ENCODE measurements around the gene LSM14B. TPM values are rescaled to one million over a fixed set of nuclear protein-coding genes. Genes with fewer than 3 reads are reported as not detected.
A peak's percentile ranks its signal among the peaks of the same experiment; 100 is the strongest.
"Not testable (repeated sequence)": the region's sequence is repeated elsewhere in the genome, so short reads cannot be mapped to it uniquely, and the experiment has no call there.

The LSM14B gene
- total RNA-seq, 1 donor from 2014 or later, result 55.2 TPM

- intact Hi-C loops (cut with DNase I), result no loop called here
- ATAC-seq (no peak), DNase-seq (ENCODE audit: missing footprints) (no peak)
Measured at GRCh38 chr20:62104791-62105345, 17.4 kb upstream of the LSM14B start.

DNA sequence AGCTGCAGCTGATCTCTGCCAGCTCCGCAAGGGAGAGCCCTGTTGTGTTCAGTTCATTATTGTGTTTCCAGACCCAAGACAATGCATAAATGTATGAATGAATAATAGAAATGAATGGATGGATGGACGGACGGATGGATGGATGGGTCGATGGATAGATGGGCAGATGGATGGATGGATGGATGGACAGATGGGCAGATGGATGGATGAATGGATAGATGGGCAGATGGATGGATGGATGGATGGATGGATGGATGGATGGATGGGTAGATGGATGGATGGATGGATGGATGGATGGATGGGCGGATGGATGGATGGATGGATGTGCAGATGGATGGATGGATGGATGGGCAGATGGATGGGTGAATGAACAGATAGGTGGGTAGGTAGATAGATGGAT, 16.7 kb upstream of the LSM14B start:
- intact Hi-C loops (cut with DNase I), result no loop called here
- no peak for ATAC-seq
- DNase-seq (ENCODE audit: missing footprints), result no peak

DNA sequence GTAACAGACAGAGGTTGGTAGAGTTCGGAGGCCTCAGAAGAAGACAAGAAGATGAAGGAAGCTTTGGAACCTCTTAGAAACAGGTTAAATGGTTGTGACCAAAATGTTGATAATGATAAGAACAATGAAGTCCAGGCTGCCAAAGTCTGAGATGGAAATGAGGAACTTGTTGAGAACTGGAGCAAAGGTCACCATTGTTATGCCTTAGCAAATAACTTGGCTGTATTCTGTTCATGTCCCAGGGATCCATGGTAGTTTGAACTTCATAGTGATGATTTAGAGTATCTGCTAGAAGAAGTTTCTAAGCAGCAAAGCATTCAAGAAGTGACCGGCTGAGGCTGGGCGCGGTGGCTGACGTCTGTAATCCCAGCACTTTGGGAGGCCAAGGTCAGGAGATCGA, 11.1 kb upstream of the LSM14B start:
- ATAC-seq, result no peak
- no peak for DNase-seq (ENCODE audit: missing footprints)
- intact Hi-C loops (cut with DNase I), result no loop called here

DNA sequence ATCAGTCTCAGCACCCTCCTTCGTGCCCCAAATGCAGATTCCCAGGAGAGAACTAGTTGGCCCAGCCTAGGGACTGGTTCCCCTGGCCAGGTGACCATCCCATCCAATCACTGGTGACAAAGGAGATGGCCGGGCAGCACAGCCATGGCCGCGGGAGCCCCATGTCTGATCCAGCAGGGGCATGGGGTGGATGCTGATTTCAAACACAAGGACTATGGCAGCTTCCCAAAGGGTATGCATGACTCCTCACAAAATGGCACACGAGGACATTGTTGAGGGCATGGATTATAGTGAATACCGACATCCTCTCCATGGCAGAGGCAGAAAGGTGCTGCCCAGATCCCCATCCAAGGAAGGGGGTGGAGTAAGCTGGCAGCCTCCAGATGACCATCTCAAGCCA, 9.9 kb upstream of the LSM14B start:
- intact Hi-C loops (cut with DNase I), result no loop called here
- ATAC-seq, result no peak
- DNase-seq (ENCODE audit: missing footprints), result no peak

DNA sequence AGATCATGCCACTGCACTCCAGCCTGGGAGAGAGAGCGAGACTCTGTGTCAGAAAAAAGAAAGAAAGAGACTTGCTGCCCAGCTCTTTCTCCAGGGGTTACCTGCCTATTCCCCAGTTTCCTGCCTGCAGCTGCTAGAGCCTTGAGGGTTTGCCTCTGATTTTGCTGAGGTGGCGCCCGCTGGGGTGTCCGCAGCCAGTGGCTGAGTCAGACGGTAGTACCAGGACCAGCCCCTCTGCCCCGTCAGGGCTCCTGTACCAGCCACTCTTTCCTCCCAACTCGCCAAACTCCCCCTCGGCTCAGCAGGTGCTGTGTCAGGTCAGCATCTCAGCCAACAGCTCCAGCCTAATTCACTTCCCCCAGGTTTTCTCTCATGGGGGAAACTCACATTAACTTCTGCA, 7.4 kb upstream of the LSM14B start:
- ATAC-seq (no peak), DNase-seq (ENCODE audit: missing footprints) (no peak)
- intact Hi-C loops (cut with DNase I), result no loop called here

DNA sequence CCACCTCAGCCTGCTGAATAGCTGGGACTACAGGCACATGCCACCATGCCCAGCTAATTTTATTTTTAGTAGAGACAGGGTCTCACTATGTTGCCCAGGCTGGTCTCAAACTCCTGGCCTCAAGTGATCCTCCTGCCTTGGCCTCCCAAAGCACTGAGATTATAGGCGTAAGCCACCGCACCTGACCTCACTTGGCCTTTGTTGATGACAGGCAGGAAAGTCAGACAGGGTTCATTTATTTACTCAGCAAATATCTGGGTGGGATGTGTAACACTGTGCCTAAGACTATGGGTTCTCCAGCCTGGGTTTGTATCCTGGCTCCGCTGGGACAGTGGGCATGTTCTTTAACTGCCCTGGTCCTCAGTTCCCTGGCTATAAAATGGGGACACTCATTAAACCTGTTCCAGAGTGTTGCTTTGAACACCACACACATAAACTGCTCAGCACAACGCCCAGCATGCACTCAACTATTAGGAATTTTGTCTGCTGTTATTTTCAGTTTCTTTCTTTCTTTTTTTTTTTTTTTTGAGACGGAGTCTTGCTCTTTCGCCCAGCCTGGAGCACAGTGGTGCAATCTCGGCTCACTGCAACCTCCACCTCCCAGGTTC, 6.4 kb upstream of the LSM14B start:
- intact Hi-C loops (cut with DNase I); ATAC-seq: not testable (repeated sequence)

DNA sequence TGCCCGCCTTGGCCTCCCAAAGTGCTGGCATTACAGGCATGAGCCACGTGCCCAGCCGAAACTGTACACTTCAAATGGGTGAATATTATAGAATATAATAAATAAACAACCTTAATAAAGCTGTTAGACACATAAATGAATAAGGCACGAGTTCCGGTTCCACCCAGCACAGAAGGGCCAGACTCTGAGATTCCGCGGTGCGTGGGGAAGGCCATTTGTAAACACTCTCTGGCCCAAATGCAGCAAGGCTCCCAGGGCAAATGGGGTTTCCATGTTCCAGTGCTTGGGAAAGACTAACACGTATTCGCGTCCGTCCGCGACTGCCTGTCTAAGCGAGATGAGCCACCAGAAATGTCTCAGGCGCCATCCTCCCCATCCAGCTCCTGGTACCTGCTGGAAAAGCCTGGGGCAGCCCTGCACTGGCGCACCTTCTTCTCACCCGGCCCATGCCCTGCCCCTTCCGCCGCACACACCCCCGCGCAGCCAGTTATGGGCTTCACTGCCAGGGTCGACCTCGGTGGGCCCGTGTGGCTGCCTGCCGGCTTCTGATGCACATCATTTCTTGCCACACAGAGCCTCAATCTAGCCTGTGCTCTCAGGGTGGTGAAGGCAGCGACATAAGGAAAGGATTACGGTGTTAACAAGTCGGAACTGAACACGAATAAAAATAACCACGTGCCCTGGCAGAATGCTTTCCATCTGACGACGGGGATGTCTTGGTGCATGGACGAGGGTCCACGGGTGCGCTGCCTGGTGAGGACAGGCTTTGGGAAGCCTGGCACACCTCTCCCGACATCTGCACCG, 5.5 kb upstream of the LSM14B start:
- DNase-seq (ENCODE audit: missing footprints), result no peak
- intact Hi-C loops (cut with DNase I), result no loop called here

More for the DNA sequence above, 6.4 kb upstream of the LSM14B start:
- not testable (repeated sequence) for DNase-seq (ENCODE audit: missing footprints)

GRCh38 chr20:62117362-62117646, 5.0 kb upstream of the LSM14B start:
- no peak for DNase-seq (ENCODE audit: missing footprints)
- no peak for ATAC-seq
- intact Hi-C loops (cut with DNase I), result no loop called here

More for the DNA sequence above, 5.5 kb upstream of the LSM14B start:
- no peak for ATAC-seq

DNA sequence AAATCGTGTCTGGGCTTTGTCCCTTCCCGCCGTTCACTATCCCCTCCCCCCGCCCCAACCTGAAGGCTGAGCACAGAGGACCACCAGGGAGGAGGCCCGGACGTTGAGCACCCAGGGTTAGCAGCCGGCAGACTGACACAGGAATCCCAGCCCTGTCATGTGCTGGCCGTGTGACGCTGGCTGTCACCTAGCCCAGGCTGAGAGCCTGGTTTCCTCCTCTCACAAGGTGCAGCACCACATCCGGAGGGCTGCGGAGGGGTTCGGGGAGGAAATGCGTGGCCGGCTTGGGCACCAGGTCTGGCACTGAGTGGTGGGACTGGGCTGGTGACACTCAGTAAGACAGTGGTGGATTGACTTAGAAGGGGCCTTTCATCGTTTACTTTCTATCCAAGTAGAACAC, 4.6 kb upstream of the LSM14B start:
- intact Hi-C loops (cut with DNase I), result no loop called here
- ATAC-seq (no peak), DNase-seq (ENCODE audit: missing footprints) (no peak)

- ATAC-seq, result no peak
- DNase-seq (ENCODE audit: missing footprints), result no peak
- intact Hi-C loops (cut with DNase I), result no loop called here
Measured at GRCh38 chr20:62118113-62119043, 3.9 kb upstream of the LSM14B start.

DNA sequence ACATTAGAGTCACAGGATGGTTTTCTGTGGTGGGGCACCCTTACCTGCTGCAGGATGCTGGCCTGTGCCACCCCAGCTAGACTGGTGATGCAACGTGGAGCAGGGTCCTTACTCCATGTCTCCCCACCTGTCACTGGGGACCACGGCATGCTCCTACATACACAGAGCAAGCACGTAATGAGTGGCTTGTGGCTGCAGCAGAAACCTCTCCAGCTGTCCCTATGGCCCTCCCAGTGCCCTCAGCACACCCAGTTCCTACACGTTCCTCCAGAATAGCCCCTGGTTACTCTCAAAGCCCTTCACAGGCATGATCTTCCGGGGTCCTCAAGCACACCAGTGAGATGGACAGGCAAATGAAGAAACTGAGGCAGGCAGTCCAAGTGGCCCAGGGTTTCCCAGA, 3.2 kb upstream of the LSM14B start:
- ATAC-seq (no peak), DNase-seq (ENCODE audit: missing footprints) (no peak)
- intact Hi-C loops (cut with DNase I), result no loop called here

DNA sequence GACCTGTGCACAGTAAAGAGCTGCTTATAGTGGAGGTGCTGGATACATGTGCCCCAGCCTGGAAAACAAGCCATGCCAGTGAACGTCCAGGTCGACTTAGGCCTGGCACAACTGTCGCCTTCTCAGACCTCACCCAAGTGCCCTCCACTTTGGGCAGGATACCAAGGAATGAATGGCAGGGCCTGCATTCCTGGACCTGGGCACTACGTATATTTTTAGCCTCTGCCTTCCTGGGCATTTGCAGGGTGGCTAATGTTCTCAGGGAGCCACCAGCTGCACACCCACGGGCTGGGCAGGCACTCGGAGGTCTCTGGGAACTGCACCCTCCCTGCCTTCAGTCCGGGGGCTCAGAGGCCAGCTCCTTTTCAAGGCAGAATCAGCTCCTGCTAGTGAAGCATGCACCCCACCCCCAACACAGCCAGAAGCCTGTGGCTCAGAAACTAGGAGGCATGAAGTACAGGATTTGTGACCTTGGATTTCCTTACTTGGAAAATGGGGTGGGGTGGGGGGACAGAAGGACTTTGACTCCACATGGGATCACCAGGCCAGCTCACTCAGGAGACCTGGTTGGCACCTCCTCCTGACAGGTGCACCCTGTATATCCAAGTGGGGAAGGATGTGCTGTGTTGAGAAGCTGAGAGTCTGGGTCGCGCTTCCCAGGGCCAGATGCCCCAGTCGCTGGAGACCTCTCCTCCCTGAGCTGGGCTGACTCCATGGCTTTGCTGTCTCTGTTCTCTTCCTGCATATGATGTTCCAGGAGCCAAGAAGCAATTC, 2.5 kb upstream of the LSM14B start:
- intact Hi-C loops (cut with DNase I), result loop anchor here (2.0 kb wide), 1 partner anchor 53 kb away; no protein-coding TSS in a partner anchor
- ATAC-seq (peak; percentile 36), DNase-seq (ENCODE audit: missing footprints) (no peak)

GRCh38 chr20:62120365-62120762, 1.9 kb upstream of the LSM14B start:
- DNase-seq (ENCODE audit: missing footprints), result no peak
- no peak for ATAC-seq
- intact Hi-C loops (cut with DNase I), result loop anchor here (2.0 kb wide), 1 partner anchor 54 kb away; no protein-coding TSS in a partner anchor

GRCh38 chr20:62120990-62121775, 1.1 kb upstream of the LSM14B start:
- ATAC-seq (no peak), DNase-seq (ENCODE audit: missing footprints) (peak; percentile 80)
- intact Hi-C loops (cut with DNase I), result loop anchor here (2.0 kb wide), 1 partner anchor 54 kb away; no protein-coding TSS in a partner anchor

- intact Hi-C loops (cut with DNase I), result loop anchor here (2.0 kb wide), 1 partner anchor 20 kb away; the partner anchor contains the start of genes PSMA7 and SS18L1
- DNase-seq (ENCODE audit: missing footprints) (no peak), ATAC-seq (no peak)
Measured at GRCh38 chr20:62122654-62123449, 577 bp downstream of the LSM14B start.

DNA sequence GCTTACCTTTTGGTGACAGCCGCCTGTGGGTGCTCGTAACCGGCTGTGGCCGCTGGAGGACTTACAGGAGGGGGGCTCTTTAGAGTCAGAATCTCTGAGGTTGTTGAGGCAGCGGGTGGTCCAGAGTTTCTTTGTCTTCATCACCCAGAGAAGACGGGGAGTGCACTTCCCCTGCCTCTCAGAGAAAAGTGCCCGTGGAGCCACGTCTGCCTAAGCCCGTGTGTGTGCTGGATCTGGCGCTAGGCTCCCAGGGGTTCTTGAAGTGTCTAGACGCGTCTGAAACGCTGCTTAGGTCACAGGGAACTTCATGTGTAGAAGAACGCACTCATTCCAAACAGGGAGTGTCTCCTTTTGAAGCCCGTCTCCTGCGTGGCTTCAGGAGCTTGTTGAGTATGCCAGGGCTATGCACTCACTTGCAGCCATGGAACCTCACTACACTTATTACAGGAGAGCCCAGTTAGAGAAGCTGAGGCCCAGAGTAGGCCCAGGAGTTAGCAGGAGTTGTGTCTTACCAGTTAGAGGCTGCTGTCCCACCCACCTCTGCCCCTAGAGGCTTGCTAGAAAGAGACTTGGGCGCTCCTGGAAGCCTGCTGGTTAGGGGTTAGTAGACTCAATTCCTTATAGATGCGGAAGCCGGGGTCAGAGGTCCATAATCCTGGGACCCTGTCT, 1.3 kb downstream of the LSM14B start:
- intact Hi-C loops (cut with DNase I), result loop anchor here (1.0 to 2.0 kb wide), 2 partner anchors 11 to 19 kb away; partner anchors contain the start of genes PSMA7 and SS18L1
- DNase-seq (ENCODE audit: missing footprints) (no peak), ATAC-seq (no peak)

Measured in Right ventricle myocardium inferior (tissue), 1 donor.